Testis (tissue), 3 donors: ENCODE results near the gene HIPK4. TPM values are rescaled to one million over a fixed set of nuclear protein-coding genes. Genes with fewer than 3 reads are reported as not detected.
A peak's percentile ranks its signal among the peaks of the same experiment; 100 is the strongest.

Source experiments
- DNase-seq: peaks from one replicate; pipeline ENCODE4 v3.0.0-alpha.2; 2019
- H3K27ac ChIP-seq, 2 donors: fragments of 200-600 bp; sonication (generic); one replicate each; pipeline ENCODE4 v1.5.1; 2019
- H3K27me3 ChIP-seq: fragments of 200-600 bp; sonication (generic); one replicate; pipeline ENCODE4 v1.5.1; 2019
- H3K36me3 ChIP-seq: fragments of 200-600 bp; sonication (generic); one replicate; pipeline ENCODE4 v1.5.1; 2017; ENCODE audit warnings: low read depth; ENCODE audit errors: missing control alignments
- H3K4me1 ChIP-seq: fragments of 200-600 bp; sonication (generic); one replicate; pipeline ENCODE4 v1.5.1; 2019
- H3K4me3 ChIP-seq, 2 donors: fragments of 200-600 bp; sonication (generic); one replicate each; pipeline ENCODE4 v1.5.1; 2017 to 2019
- H3K9me3 ChIP-seq: fragments of 200-600 bp; sonication (generic); one replicate; pipeline ENCODE4 v1.5.1; 2017
- CTCF ChIP-seq, 3 experiments: fragments of 450-650 bp in 2 of 3; fragments of 200-600 bp in 1 of 3; sonication (generic) in 1 of 3; IDR thresholded peaks; one replicate each; pipeline ENCODE4 v1.5.1; 2016 to 2019; ENCODE audit warnings: antibody characterized with exemption in 3 of 3, mild to moderate bottlenecking in 2 of 3, moderate library complexity in 1 of 3
- POLR2A ChIP-seq: fragments of 450-650 bp; IDR thresholded peaks from one replicate; pipeline ENCODE4 v1.6.1; 2017; ENCODE audit warnings: antibody characterized with exemption, mild to moderate bottlenecking, moderate library complexity
- WGBS, 2 donors: methylation state at CpG; one replicate each; pipeline ENCODE4 v1.1.5; 2018; 5-methylcytosine and 5-hydroxymethylcytosine counted together
- intact Hi-C: fragments of 100-400 bp; cut with DNase I; formaldehyde crosslinking; loops from one replicate; pipeline ENCODE4 v1.15.1; 2023; ENCODE audit warnings: low total_unique reads
- polyA plus RNA-seq: library from polyadenylated mRNA; stranded (reverse); fragments of 350-450 nt; fragmentation: Illumina TruSeq; extraction: RNeasy Lipid Tissue Mini Kit (QIAGEN cat#74804); gene quantifications from one replicate; pipeline ENCODE4 v1.2.3, GENCODE V29; 2014; ENCODE audit warnings: low read depth, low replicate concordance; ENCODE audit not compliant: insufficient read depth
- total RNA-seq, 2 donors: library from RNA; depleted of rRNA; stranded (reverse); fragments of >200 nt; gene quantifications; one replicate each; pipeline ENCODE4 v1.2.3, GENCODE V29; 2016

HIPK4 gene
- total and polyA plus RNA-seq, 3 donors from 2014 or later, result 13.7 to 32.8 (median 30.3) TPM

- TF ChIP-seq POLR2A (no peak), CTCF (IDR thresholded peaks at IDR 0.05) (no peak)
- intact Hi-C loops, result no loop called here
- H3K36me3 ChIP-seq, result no peaks in the 10 kb centered on the region
- no peaks in the 10 kb centered on the region for H3K27me3 ChIP-seq
- no peak overlapping the region for H3K4me3 ChIP-seq
- DNase-seq, result no peak
- H3K27ac ChIP-seq, result no peak overlapping the region
- H3K4me1 ChIP-seq, result peaks cover 19% of the 10 kb centered on the region
- no peaks in the 10 kb centered on the region for H3K9me3 ChIP-seq
- 78 to 88% methylated on average over 5 of the region's 5 CpGs for WGBS, 2 donors
These were observed 29.2 kb upstream of the HIPK4 start for GRCh38 chr19:40419066-40419612.

DNA sequence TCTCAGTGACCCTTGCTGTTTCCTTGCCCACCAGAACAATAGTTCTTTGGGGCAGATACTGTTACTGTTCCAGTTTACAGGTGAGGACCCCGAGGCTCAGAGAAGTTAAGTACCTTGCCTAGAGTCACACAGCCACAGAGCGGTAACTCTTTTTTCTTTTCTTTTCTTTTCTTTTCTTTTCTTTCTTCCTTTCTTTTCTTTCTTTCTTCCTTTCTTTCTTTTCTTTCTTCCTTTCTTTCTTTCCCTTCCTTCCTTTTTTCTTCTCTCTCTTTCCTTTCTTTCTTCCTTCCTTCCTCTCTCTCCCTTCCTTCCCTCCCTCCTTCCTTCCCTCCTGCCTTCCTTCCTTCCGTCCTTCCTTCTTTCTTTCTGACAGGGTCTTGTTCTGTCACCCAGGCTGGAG is 28.1 kb upstream of the HIPK4 start:
- TF ChIP-seq CTCF (IDR thresholded peaks at IDR 0.05) (no peak), POLR2A (no peak)
- Histone ChIP-seq H3K36me3 (no peaks in the 10 kb centered on the region), H3K27me3 (no peaks in the 10 kb centered on the region), H3K27ac (peak overlapping the region in 1 of 2 donors; percentile 71), H3K9me3 (no peaks in the 10 kb centered on the region), H3K4me1 (peaks cover 15% of the 10 kb centered on the region), H3K4me3 (no peak overlapping the region)
- DNase-seq, result no peak
- 90 to 95% methylated on average over 3 of the region's 3 CpGs for WGBS, 2 donors
- intact Hi-C loops, result no loop called here

DNA sequence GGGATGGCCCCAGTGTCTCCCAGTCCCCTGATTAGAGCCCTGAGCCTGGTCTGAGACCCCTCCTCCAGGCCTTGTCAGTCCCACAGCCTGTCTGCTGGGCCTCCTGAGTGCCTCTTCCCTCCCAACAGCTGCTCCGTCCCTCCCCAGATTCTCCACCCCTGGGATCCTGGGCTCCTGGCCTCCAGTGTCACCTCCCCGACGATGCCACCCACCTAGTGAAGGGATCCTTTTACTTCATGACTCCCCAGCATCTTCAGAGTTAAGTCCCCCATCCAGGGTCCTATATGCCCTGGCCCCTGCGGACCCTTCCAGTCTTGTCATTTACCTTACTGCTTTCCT is 27.6 kb upstream of the HIPK4 start:
- peak overlapping the region; percentile 71 to 91 for H3K27ac ChIP-seq
- H3K4me3 ChIP-seq, result no peak overlapping the region
- no peaks in the 10 kb centered on the region for H3K36me3 ChIP-seq
- H3K4me1 ChIP-seq, result peaks cover 15% of the 10 kb centered on the region
- no peaks in the 10 kb centered on the region for H3K9me3 ChIP-seq
- no peak for TF ChIP-seq CTCF (IDR thresholded peaks at IDR 0.05)
- no peak for TF ChIP-seq POLR2A
- WGBS, 2 donors, result 73 to 74% methylated on average over 4 of the region's 4 CpGs
- no peaks in the 10 kb centered on the region for H3K27me3 ChIP-seq
- no peak for DNase-seq
- intact Hi-C loops, result no loop called here

GRCh38 chr19:40416918-40417642 is 27.1 kb upstream of the HIPK4 start:
- no peak for TF ChIP-seq CTCF (IDR thresholded peaks at IDR 0.05)
- TF ChIP-seq POLR2A, result no peak
- no peak overlapping the region for H3K4me3 ChIP-seq
- H3K36me3 ChIP-seq, result no peaks in the 10 kb centered on the region
- intact Hi-C loops, result no loop called here
- peak overlapping the region; percentile 71 to 91 for H3K27ac ChIP-seq
- no peaks in the 10 kb centered on the region for H3K27me3 ChIP-seq
- peak; percentile 53 for DNase-seq
- H3K9me3 ChIP-seq, result no peaks in the 10 kb centered on the region
- peaks cover 15% of the 10 kb centered on the region for H3K4me1 ChIP-seq
- 37 to 50% methylated on average over 13 to 16 of the region's 16 CpGs for WGBS, 2 donors

GRCh38 chr19:40415768-40416167 is 25.8 kb upstream of the HIPK4 start:
- intact Hi-C loops, result no loop called here
- 90 to 94% methylated on average over 2 of the region's 2 CpGs for WGBS, 2 donors
- TF ChIP-seq CTCF (IDR thresholded peaks at IDR 0.05) (no peak), POLR2A (no peak)
- Histone ChIP-seq H3K9me3 (no peaks in the 10 kb centered on the region), H3K27me3 (no peaks in the 10 kb centered on the region), H3K4me1 (peaks cover 15% of the 10 kb centered on the region), H3K36me3 (no peaks in the 10 kb centered on the region), H3K27ac (no peak overlapping the region), H3K4me3 (no peak overlapping the region)
- DNase-seq, result no peak
